Neural cell (in vitro differentiated cells): Measurements from ENCODE around the gene SLC36A2.

Experiments used
- CTCF ChIP-seq: fragments of 450-650 bp; IDR thresholded peaks from 2 replicates; pipeline ENCODE4 v1.5.1; 2014; ENCODE audit warnings: antibody characterized with exemption, mild to moderate bottlenecking, moderate library complexity; ENCODE audit not compliant: poor library complexity, severe bottlenecking
- EZH2 ChIP-seq: fragments of 200-600, 300-800 bp; shearing (Covaris generic), sonication (generic); IDR thresholded peaks from 2 replicates; pipeline ENCODE4 v1.6.1; 2014; ENCODE audit warnings: antibody characterized with exemption, low read length, borderline replicate concordance, mild to moderate bottlenecking; ENCODE audit not compliant: insufficient read depth, poor library complexity, severe bottlenecking
- REST ChIP-seq: IDR thresholded peaks from 2 replicates; pipeline ENCODE4 v1.6.1; 2012; ENCODE audit warnings: borderline replicate concordance

- TF ChIP-seq REST = no peak
- TF ChIP-seq CTCF = no peak
- no peak for TF ChIP-seq EZH2
Measured at GRCh38 chr5:151298063-151298855, 49.1 kb downstream of the SLC36A2 start.
